Progenitor cell of endocrine pancreas (in vitro differentiated cells): ENCODE measurements around the gene POLR3H. TPM values are rescaled to one million over a fixed set of nuclear protein-coding genes. Genes with fewer than 3 reads are reported as not detected.

Source experiments
- DNase-seq: peaks from one replicate; pipeline ENCODE4 v3.0.0; 2021; ENCODE audit warnings: low spot score; ENCODE audit not compliant: unreplicated experiment
- H3K27ac Mint-ChIP-seq: 2 replicates; pipeline ENCODE4 v1.8.0; 2021; ENCODE audit warnings: mild to moderate bottlenecking, moderate library complexity, mixed read lengths
- H3K27me3 Mint-ChIP-seq: 2 replicates; pipeline ENCODE4 v1.8.0; 2021; ENCODE audit warnings: mixed read lengths
- H3K36me3 Mint-ChIP-seq: 2 replicates; pipeline ENCODE4 v1.8.0; 2022; ENCODE audit warnings: mixed read lengths; ENCODE audit not compliant: insufficient read depth
- H3K4me1 Mint-ChIP-seq: 2 replicates; pipeline ENCODE4 v1.8.0; 2021; ENCODE audit warnings: low read depth, mixed read lengths
- H3K4me3 Mint-ChIP-seq: 2 replicates; pipeline ENCODE4 v1.8.0; 2021; ENCODE audit warnings: low read depth, mild to moderate bottlenecking, moderate library complexity, mixed read lengths
- H3K9me3 Mint-ChIP-seq: 2 replicates; pipeline ENCODE4 v1.8.0; 2021; ENCODE audit warnings: low read depth, mixed read lengths
- total RNA-seq: library from RNA; stranded (reverse); gene quantifications from 2 replicates; pipeline ENCODE4 v1.2.1, GENCODE V29; 2021
- TF ChIP-seq, protein P1 (sequence below): fragments of 200-600 bp; sonication (generic); IDR thresholded peaks from one replicate; pipeline ENCODE4 v1.5.0; 2021; ENCODE audit warnings: antibody characterized with exemption, mild to moderate bottlenecking; ENCODE audit not compliant: unreplicated experiment

The POLR3H gene
- total RNA-seq, 1 donor from 2014 or later, result 44.1 TPM

DNA sequence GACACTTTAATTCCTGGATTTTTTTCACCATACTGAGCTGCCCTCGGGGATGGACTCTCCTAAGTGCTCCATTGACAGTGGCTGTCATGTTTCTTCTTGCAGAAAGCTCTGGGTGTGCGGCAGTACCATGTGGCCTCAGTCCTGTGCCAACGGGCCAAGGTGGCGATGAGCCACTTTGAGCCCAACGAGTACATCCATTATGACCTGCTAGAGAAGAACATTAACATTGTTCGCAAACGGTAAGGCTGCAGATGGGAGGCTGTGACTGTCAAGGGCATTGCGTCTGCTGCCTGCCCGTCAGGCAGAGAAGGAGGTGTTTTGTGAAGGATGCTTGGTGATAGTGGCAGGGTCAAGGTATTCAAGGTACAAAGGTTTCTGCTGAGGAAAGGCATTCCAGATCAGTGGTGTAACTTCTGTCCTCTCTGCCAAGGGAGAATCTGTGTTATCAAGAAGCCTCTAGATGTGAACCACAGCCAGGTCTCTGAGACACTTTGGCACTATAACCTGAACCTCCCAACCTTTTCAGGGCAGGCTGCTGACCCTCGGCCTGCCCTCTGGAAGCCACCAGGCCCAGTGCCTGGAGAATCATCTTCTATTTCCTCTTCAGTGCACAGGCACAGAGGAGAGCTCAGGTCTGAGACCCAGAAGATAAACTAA, 44.5 kb downstream of the POLR3H start:
- Mint-ChIP-seq H3K27me3 (no peaks in the 10 kb centered on the region), H3K36me3 (peaks cover 1% of the 10 kb centered on the region), H3K4me1 (no peaks in the 10 kb centered on the region), H3K9me3 (no peaks in the 10 kb centered on the region), H3K27ac (no peak overlapping the region), H3K4me3 (no peak overlapping the region)
- TF ChIP-seq, protein P1, sequence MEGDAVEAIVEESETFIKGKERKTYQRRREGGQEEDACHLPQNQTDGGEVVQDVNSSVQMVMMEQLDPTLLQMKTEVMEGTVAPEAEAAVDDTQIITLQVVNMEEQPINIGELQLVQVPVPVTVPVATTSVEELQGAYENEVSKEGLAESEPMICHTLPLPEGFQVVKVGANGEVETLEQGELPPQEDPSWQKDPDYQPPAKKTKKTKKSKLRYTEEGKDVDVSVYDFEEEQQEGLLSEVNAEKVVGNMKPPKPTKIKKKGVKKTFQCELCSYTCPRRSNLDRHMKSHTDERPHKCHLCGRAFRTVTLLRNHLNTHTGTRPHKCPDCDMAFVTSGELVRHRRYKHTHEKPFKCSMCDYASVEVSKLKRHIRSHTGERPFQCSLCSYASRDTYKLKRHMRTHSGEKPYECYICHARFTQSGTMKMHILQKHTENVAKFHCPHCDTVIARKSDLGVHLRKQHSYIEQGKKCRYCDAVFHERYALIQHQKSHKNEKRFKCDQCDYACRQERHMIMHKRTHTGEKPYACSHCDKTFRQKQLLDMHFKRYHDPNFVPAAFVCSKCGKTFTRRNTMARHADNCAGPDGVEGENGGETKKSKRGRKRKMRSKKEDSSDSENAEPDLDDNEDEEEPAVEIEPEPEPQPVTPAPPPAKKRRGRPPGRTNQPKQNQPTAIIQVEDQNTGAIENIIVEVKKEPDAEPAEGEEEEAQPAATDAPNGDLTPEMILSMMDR, result no peak
- no peak for DNase-seq

DNA sequence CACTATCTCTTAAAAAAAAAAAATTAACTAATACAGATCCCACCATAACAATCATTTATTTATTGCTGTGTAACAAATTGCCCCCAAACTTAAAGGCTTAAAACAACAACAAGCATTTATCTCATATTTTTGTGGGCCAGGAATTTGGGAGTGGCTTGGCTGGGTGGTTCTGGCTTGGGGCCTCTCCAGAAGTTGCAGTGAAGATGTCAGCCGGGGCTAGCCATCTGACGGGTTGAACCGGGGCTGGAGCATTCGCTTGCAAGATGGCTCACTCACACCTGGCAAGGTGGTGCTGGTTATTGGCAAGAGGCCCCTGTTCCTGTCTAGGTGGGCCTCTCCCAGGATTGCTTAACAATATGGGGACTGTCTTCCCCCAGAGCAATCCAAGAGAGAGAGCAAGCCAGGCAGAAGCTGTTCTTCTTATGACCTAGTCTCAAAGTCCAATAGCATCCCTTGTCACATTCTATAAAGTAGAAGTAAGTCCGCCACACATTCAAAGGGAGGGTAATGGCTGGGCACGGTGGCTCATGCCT, 45.9 kb downstream of the POLR3H start:
- TF ChIP-seq, protein P1, result no peak
- no peaks in the 10 kb centered on the region for H3K4me1 Mint-ChIP-seq
- no peak for DNase-seq
- H3K4me3 Mint-ChIP-seq, result no peak overlapping the region
- H3K27me3 Mint-ChIP-seq, result no peaks in the 10 kb centered on the region
- peak overlapping the region; percentile 33 for H3K27ac Mint-ChIP-seq
- H3K36me3 Mint-ChIP-seq, result peaks cover 1% of the 10 kb centered on the region
- H3K9me3 Mint-ChIP-seq, result no peaks in the 10 kb centered on the region

DNA sequence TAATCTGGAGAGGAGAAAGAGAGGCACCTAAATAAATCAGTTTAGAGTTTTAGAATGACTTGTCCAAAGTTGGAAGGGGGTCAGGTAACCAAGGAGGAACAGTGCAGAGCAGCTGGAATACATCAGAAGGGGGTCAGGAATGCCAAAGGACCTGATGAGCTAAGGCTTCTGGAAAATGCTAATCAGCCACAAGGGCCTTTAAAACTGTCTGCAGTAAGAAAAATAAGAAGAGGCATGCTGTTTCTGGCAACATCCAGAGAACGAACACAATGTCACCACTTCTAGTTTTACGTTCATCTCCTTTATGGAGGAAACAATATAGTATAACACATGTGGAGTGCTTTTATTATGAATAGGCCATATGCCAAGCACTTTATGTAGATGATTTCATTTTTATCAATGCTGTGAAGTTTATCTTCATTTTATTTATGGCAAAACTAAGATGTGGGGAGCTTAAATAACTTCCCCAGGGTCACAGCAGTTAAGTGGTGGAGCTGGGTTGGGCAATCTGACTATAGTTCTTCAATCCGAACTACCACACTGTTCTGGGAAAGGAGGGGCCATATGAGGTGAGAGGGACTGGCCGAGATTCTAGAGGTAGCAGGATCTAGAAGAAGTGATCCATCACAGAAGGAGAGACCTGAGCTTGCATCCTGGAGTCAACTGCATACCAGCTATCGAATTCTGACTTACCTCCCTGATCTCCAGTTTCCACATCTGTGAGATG, 52.7 kb downstream of the POLR3H start:
- no peak for DNase-seq
- Mint-ChIP-seq H3K4me3 (no peak overlapping the region), H3K4me1 (peaks cover 8% of the 10 kb centered on the region), H3K27ac (peak overlapping the region; percentile 6), H3K9me3 (no peaks in the 10 kb centered on the region), H3K27me3 (no peaks in the 10 kb centered on the region), H3K36me3 (no peaks in the 10 kb centered on the region)
- TF ChIP-seq, protein P1, result no peak

DNA sequence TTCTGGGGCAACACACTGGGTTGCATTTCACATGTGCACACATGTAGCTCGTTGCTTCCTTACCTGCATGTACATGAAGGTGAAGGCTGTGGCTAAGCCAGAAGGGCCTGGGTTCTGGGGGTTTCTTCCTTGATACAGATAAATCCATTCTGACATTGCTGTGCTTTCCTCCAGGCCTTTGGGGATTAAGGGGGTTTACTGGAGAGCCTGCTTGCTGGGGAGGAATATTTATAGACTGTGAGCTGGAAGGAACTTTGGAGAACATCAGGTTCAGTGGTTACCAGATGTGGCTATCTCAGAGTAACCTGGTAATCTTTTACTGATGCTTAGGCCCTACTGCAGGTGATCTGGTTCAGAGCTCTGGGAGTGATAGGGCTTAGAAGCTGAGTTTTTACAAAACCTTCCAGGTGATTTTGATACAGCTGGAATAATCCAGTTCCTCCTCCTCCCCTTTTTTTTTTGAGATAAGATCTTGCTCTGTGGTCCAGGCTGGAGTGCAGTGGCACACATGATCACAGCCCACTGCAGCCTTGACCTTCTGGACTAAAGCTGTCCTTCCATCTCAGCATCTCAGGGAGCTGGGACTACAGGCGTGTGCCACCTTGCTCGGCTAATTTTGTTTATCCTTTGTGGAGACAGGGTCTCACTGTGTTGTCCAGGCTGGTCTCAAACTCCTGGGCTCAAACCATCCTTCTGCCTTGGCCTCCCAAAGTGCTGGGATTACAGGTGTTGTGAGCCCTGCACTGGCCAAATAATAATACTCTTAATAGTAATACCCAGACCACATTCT, 55.5 kb downstream of the POLR3H start:
- no peaks in the 10 kb centered on the region for H3K36me3 Mint-ChIP-seq
- no peak for DNase-seq
- H3K27ac Mint-ChIP-seq, result no peak overlapping the region
- no peak overlapping the region for H3K4me3 Mint-ChIP-seq
- H3K9me3 Mint-ChIP-seq, result no peaks in the 10 kb centered on the region
- no peaks in the 10 kb centered on the region for H3K27me3 Mint-ChIP-seq
- TF ChIP-seq, protein P1, result no peak
- H3K4me1 Mint-ChIP-seq, result peaks cover 8% of the 10 kb centered on the region

DNA sequence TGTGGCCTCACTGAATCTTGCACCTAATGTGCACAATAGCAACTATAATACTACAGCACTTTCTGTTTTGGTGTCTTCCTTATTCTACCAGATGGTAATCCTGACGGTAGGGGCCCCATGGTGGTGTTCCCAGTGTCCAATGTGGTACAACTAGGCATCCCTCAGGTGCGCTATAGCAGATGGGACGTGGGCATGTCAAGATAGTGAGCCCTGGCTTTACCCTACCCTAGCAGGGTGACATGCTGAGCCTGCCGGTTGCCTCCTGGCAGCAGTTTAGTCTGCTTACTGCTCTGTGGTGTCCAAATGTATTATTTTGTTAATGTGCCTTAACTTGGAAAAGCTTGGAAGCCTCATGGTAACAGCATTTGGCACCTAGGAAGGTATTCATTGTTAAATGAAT, 56.2 kb downstream of the POLR3H start:
- Mint-ChIP-seq H3K27ac (no peak overlapping the region), H3K36me3 (no peaks in the 10 kb centered on the region), H3K27me3 (no peaks in the 10 kb centered on the region), H3K9me3 (no peaks in the 10 kb centered on the region), H3K4me1 (peaks cover 8% of the 10 kb centered on the region), H3K4me3 (no peak overlapping the region)
- TF ChIP-seq, protein P1, result no peak
- no peak for DNase-seq
